Heart left ventricle (tissue), 13 donors: ENCODE measurements around the gene NCAM1.

Experiments
- POLR2A ChIP-seq, 2 donors: fragments of 450-650 bp; IDR thresholded peaks; one replicate each; pipeline ENCODE4 v1.6.1; 2017; ENCODE audit warnings: antibody characterized with exemption in 2 of 2, mild to moderate bottlenecking in 2 of 2, moderate library complexity in 2 of 2
- TF ChIP-seq, protein P1 (sequence below), 12 donors: fragments of 200-600 bp; sonication (generic) in 4 of 12; IDR thresholded peaks; one replicate each; pipeline versions ENCODE4 v1.5.0 to v1.8.0; 2018 to 2022; ENCODE audit warnings: antibody characterized with exemption in 12 of 12, mild to moderate bottlenecking in 5 of 12
- donor health status: ischemic (EF 13 %, LVEDD 7.1; RV severe dilation, severe dysfunction).
- donor health status: DM: no; HTN: yes; CAD: no.
- donor health status: DM: no; HTN: no; CAD: no.
- donor health status: ischemic (EF 25% LVEDD 6.9; RV normal size, moderate dysfunction).
- donor health status: ischemic (EF 25% LVEDD 5.7; RV mildly dilated, moderate dysfunction).
- donor health status: ischemic (EF 35%, LVEDD 5.7; RV mildly dilated, moderate dysfunction).
- donor health status: nonischemic (EF 11% LVEDD 7.7; RV severe dilation, severe dysfunction).
- donor health status: DM: yes; HTN: yes; CAD: no.
- donor health status: PGD.
- donor health status: ischemic (EF 29% LVEDD 5.4; RV normal size, mild dysfunction).
- donor health status: nonischemic (EF 23%, LVEDD 6.1; RV moderate dilation, normal function).

DNA sequence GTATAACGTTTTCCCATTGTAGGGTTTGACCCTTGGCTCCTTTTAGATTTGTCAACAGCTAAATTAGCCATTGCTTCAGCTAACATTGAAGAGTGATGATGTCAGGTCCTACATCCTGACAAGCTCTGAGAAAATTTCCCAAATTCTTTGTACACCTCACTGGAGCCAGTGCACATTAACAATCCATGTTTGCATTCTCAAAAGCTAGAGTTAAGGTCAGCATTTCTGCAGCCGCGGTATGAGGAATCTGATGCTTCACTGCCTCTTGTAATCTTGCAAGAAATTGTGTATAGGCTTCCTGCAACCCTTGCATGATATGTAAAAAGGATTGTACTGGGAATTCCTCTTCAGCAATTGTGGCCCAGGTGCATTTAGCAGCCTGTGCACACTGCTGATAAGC lies 33.1 kb upstream of the NCAM1 start:
- no peak for TF ChIP-seq POLR2A (IDR thresholded peaks at IDR 0.05)
- TF ChIP-seq, protein P1, sequence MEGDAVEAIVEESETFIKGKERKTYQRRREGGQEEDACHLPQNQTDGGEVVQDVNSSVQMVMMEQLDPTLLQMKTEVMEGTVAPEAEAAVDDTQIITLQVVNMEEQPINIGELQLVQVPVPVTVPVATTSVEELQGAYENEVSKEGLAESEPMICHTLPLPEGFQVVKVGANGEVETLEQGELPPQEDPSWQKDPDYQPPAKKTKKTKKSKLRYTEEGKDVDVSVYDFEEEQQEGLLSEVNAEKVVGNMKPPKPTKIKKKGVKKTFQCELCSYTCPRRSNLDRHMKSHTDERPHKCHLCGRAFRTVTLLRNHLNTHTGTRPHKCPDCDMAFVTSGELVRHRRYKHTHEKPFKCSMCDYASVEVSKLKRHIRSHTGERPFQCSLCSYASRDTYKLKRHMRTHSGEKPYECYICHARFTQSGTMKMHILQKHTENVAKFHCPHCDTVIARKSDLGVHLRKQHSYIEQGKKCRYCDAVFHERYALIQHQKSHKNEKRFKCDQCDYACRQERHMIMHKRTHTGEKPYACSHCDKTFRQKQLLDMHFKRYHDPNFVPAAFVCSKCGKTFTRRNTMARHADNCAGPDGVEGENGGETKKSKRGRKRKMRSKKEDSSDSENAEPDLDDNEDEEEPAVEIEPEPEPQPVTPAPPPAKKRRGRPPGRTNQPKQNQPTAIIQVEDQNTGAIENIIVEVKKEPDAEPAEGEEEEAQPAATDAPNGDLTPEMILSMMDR (IDR thresholded peaks at IDR 0.05) = no peak
